ENCODE measurements around the gene FKRP.
"Not testable (repeated sequence)": the region's sequence is repeated elsewhere in the genome, so short reads cannot be mapped to it uniquely, and the experiment has no call there.

The FKRP gene

GRCh38 chr19:46797881-46798280 is 52.0 kb downstream of the FKRP start:
- DNase-seq (ENCODE audit: low spot score in 2 of 2): no peak
- Mint-ChIP-seq H3K36me3 (peaks cover 6% of the 10 kb centered on the region), H3K27ac (no peak overlapping the region), H3K9me3 (no peaks in the 10 kb centered on the region), H3K4me3 (no peak overlapping the region), H3K4me1 (no peaks in the 10 kb centered on the region)
- no peak for ATAC-seq

DNA sequence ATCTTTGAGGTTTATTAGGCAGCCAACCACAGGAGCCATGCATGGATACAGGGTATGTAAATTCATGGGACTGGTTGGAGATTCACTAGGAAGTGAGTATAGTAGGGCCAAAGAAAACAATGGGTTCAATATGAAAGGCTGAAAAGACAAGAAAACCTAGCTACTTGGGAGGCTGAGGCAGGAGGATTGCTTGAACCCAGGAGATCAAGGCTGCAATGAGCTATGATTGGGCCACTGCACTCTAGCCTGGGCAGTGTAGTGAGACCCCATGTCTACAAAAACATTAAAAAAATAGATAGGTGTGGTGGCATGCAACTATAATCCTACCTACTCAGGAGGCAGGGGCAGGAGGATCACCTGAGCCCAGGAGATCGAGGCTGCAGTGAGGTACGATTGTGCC is 52.9 kb downstream of the FKRP start:
- ATAC-seq: no peak

DNA sequence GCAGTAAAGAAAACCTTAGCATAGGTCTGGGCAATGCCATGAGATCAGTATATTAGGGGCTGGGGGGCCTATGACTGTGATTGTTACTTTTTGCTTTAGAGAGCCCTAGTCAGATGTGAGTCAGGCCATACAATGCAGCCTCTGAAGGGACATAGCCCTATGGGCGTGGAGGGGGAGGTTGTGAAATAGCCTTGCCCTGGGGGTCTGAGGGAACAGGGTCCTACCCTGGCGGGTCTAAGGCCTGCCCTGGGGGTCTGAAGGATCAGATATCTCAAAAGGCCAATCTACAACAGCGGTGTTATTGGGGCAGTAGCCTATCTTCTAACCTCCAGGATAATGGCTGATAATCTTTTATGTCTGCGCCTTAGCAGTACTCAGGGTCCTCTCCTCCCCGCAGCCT is 56.3 kb downstream of the FKRP start:
- Mint-ChIP-seq H3K9me3 (no peaks in the 10 kb centered on the region), H3K27ac (no peak overlapping the region), H3K36me3 (peaks cover 6% of the 10 kb centered on the region), H3K4me3 (no peak overlapping the region), H3K4me1 (no peaks in the 10 kb centered on the region)
- DNase-seq (ENCODE audit: low spot score in 2 of 2) (no peak), ATAC-seq (no peak)

More for the DNA sequence above, 52.9 kb downstream of the FKRP start:
- no peak overlapping the region for H3K4me3 Mint-ChIP-seq
- H3K36me3 Mint-ChIP-seq: peaks cover 6% of the 10 kb centered on the region
- H3K27ac Mint-ChIP-seq: no peak overlapping the region
- no peak for DNase-seq (ENCODE audit: low spot score in 2 of 2)
- H3K4me1 Mint-ChIP-seq: no peaks in the 10 kb centered on the region
- no peaks in the 10 kb centered on the region for H3K9me3 Mint-ChIP-seq

GRCh38 chr19:46803555-46803954 is 57.7 kb downstream of the FKRP start:
- no peak overlapping the region for H3K27ac Mint-ChIP-seq
- H3K36me3 Mint-ChIP-seq: peaks cover 6% of the 10 kb centered on the region
- no peak for ATAC-seq
- no peaks in the 10 kb centered on the region for H3K9me3 Mint-ChIP-seq
- DNase-seq (ENCODE audit: low spot score in 2 of 2): no peak
- no peak overlapping the region for H3K4me3 Mint-ChIP-seq
- H3K4me1 Mint-ChIP-seq: no peaks in the 10 kb centered on the region

DNA sequence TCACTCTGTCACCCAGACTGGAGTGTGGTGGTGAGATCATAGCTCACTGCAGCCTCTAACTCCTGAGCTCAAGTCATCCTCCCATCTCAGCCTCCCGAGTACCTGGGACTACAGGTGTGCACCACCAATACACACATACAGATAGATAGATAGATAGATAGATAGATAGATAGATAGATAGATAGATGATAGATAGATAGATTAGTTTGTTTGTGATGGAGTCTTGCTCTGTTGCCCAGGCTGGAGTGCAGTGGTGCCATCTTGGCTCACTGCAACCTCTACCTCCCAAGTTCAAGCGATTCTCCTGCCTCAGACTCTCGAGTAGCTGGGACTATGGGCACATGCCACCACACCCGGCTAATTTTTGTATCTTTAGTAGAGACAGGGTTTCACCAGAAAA is 58.6 kb downstream of the FKRP start:
- H3K27ac Mint-ChIP-seq; ATAC-seq; H3K4me1 Mint-ChIP-seq; H3K4me3 Mint-ChIP-seq; H3K9me3 Mint-ChIP-seq; DNase-seq (ENCODE audit: low spot score in 2 of 2); H3K36me3 Mint-ChIP-seq: not testable (repeated sequence)

- H3K4me3 Mint-ChIP-seq: no peak overlapping the region
- ATAC-seq (no peak), DNase-seq (ENCODE audit: low spot score in 2 of 2) (no peak)
- no peaks in the 10 kb centered on the region for H3K4me1 Mint-ChIP-seq
- no peaks in the 10 kb centered on the region for H3K9me3 Mint-ChIP-seq
- no peak overlapping the region for H3K27ac Mint-ChIP-seq
- no peaks in the 10 kb centered on the region for H3K36me3 Mint-ChIP-seq
Measured at GRCh38 chr19:46806656-46807055, 60.8 kb downstream of the FKRP start.

Measured in stimulated activated effector memory CD8-positive, alpha-beta T cell treated with anti-CD3 and anti-CD28 coated beads, Interleukin-12 subunit alpha, Interleukin-12 subunit beta, amount 100 ng/mL, for 72 hours (primary cell).